HCT116 (cell line): ENCODE data around the gene ZNF541.

ENCODE experiments used
- CBX3 ChIP-seq: IDR thresholded peaks from 2 replicates; pipeline ENCODE4 v1.6.1; 2012; ENCODE audit warnings: low read depth
- CTCF ChIP-seq, 3 experiments: fragments of 200-600 bp in 1 of 3; sonication (generic) in 1 of 3; IDR thresholded peaks in 2 of 3; conservative IDR thresholded peaks in 1 of 3; 2 replicates each; pipeline ENCODE4 v1.5.1; 2012 to 2017; ENCODE audit warnings: low read depth in 2 of 3, low read length in 2 of 3, antibody characterized with exemption in 1 of 3, borderline replicate concordance in 1 of 3, control low read depth in 1 of 3, mild to moderate bottlenecking in 1 of 3, mixed read lengths in 1 of 3, mixed run types in 1 of 3, moderate library complexity in 1 of 3; ENCODE audit not compliant: insufficient read depth in 1 of 3
- EZH2 ChIP-seq: fragments of 200-600 bp; sonication (generic); IDR thresholded peaks from 2 replicates; pipeline ENCODE4 v1.6.1; 2017; ENCODE audit warnings: antibody characterized with exemption, mixed run types
- EZH2phosphoT487 ChIP-seq: fragments of 200-600 bp; IDR thresholded peaks from 2 replicates; pipeline ENCODE4 v1.6.1; 2018; ENCODE audit warnings: antibody characterized with exemption, borderline replicate concordance
- MAX ChIP-seq: IDR thresholded peaks from 2 replicates; pipeline ENCODE4 v1.6.1; 2012
- POLR2A ChIP-seq: IDR thresholded peaks from 2 replicates; pipeline ENCODE4 v1.7.0; 2011; ENCODE audit warnings: borderline replicate concordance; ENCODE audit not compliant: insufficient read depth, insufficient read length; ENCODE audit errors: extremely low read depth
- POLR2AphosphoS5 ChIP-seq: IDR thresholded peaks from 2 replicates; pipeline ENCODE4 v1.6.1; 2011; ENCODE audit warnings: mild to moderate bottlenecking, low read depth, low read length, moderate library complexity
- RAD21 ChIP-seq: IDR thresholded peaks from 2 replicates; pipeline ENCODE4 v1.6.1; 2012; ENCODE audit warnings: low read depth, mild to moderate bottlenecking
- REST ChIP-seq: IDR thresholded peaks from 2 replicates; pipeline ENCODE4 v1.6.1; 2012; ENCODE audit warnings: low read depth
- SIN3A ChIP-seq: IDR thresholded peaks from 2 replicates; pipeline ENCODE4 v1.6.1; 2012; ENCODE audit warnings: low read depth
- SP1 ChIP-seq: IDR thresholded peaks from 2 replicates; pipeline ENCODE4 v1.6.1; 2012; ENCODE audit warnings: low read depth
- YY1 ChIP-seq: IDR thresholded peaks from 2 replicates; pipeline ENCODE4 v1.6.1; 2011; ENCODE audit warnings: low read length, low read depth, moderate library complexity, mild to moderate bottlenecking; ENCODE audit not compliant: insufficient replicate concordance; ENCODE audit errors: extremely low read depth
- ZBTB33 ChIP-seq: IDR thresholded peaks from 2 replicates; pipeline ENCODE4 v1.6.1; 2011; ENCODE audit warnings: mild to moderate bottlenecking, low read length, moderate library complexity; ENCODE audit not compliant: insufficient replicate concordance; ENCODE audit errors: extremely low read depth
- ZFX ChIP-seq: fragments of 450-650 bp; IDR thresholded peaks from 2 replicates; pipeline ENCODE4 v1.6.1; 2017

- no peak for TF ChIP-seq POLR2AphosphoS5
- no peak for TF ChIP-seq SIN3A
- TF ChIP-seq RAD21: no peak
- no peak for TF ChIP-seq YY1
- TF ChIP-seq CTCF (IDR thresholded peaks at IDR 0.05 in 2 of 3, conservative IDR thresholded peaks at IDR 0.05 in 1 of 3; ENCODE audit: borderline replicate concordance in 1 of 3, insufficient read depth in 1 of 3, low read depth in 2 of 3, low read length in 2 of 3): no peak
- no peak for TF ChIP-seq EZH2
- no peak for TF ChIP-seq ZFX
- TF ChIP-seq POLR2A: no peak
- TF ChIP-seq REST: no peak
- no peak for TF ChIP-seq SP1
- TF ChIP-seq ZBTB33: no peak
- no peak for TF ChIP-seq MAX
- TF ChIP-seq CBX3: no peak
- no peak for TF ChIP-seq EZH2phosphoT487
These were observed 33.1 kb downstream of the ZNF541 start for GRCh38 chr19:47539747-47540311.
